Endodermal cell (in vitro differentiated cells): ENCODE measurements around the gene YY1. TPM values are rescaled to one million over a fixed set of nuclear protein-coding genes. Genes with fewer than 3 reads are reported as not detected.
A peak's percentile ranks its signal among the peaks of the same experiment; 100 is the strongest.

Experiments used
- DNase-seq: peaks from one replicate; pipeline ENCODE4 v3.0.0-alpha.2; 2017
- H3K27ac ChIP-seq: 2 replicates; pipeline ENCODE4 v1.5.1; 2013; ENCODE audit warnings: mild to moderate bottlenecking, low read depth, low read length, moderate library complexity
- H3K27me3 ChIP-seq: 2 replicates; pipeline ENCODE4 v1.6.1; 2013; ENCODE audit warnings: mild to moderate bottlenecking, low read length, moderate library complexity; ENCODE audit not compliant: insufficient read depth, control insufficient read depth, poor library complexity, severe bottlenecking
- H3K36me3 ChIP-seq: 2 replicates; pipeline ENCODE4 v1.7.0; 2013; ENCODE audit warnings: mild to moderate bottlenecking, low read length, moderate library complexity; ENCODE audit not compliant: control insufficient read depth, insufficient read depth
- H3K4me1 ChIP-seq: one replicate; pipeline ENCODE4 v1.7.0; 2013; ENCODE audit warnings: low read length; ENCODE audit not compliant: control insufficient read depth, insufficient read depth
- H3K4me3 ChIP-seq: 2 replicates; pipeline ENCODE4 v1.5.1; 2013; ENCODE audit warnings: mild to moderate bottlenecking, low read length, moderate library complexity
- H3K9ac ChIP-seq: 2 replicates; pipeline ENCODE4 v1.6.1; 2013; ENCODE audit warnings: mild to moderate bottlenecking, low read length, moderate library complexity; ENCODE audit not compliant: poor library complexity, severe bottlenecking; ENCODE audit errors: extremely low read depth
- H3K9me3 ChIP-seq: 2 replicates; pipeline ENCODE4 v1.6.1; 2013; ENCODE audit warnings: mild to moderate bottlenecking, low read length, moderate library complexity; ENCODE audit not compliant: control insufficient read depth
- H3K27ac Mint-ChIP-seq: 2 replicates; pipeline ENCODE4 v1.8.0; 2020; ENCODE audit warnings: mixed read lengths
- H3K27me3 Mint-ChIP-seq: 2 replicates; pipeline ENCODE4 v1.8.0; 2021; ENCODE audit warnings: mild to moderate bottlenecking, mixed read lengths; ENCODE audit not compliant: insufficient read depth
- H3K36me3 Mint-ChIP-seq: 2 replicates; pipeline ENCODE4 v1.8.0; 2020; ENCODE audit warnings: low read depth, mixed read lengths
- H3K4me1 Mint-ChIP-seq: 2 replicates; pipeline ENCODE4 v1.8.0; 2020; ENCODE audit warnings: mixed read lengths
- H3K4me3 Mint-ChIP-seq: 2 replicates; pipeline ENCODE4 v1.8.0; 2020; ENCODE audit warnings: mild to moderate bottlenecking, moderate library complexity, mixed read lengths
- H3K9me3 Mint-ChIP-seq: 2 replicates; pipeline ENCODE4 v1.8.0; 2020; ENCODE audit warnings: mild to moderate bottlenecking, mixed read lengths
- WGBS, 2 experiments: methylation state at CpG; one replicate each; pipeline versions ENCODE4 v1.1.5 to v1.1.7; 2013; ENCODE audit warnings: missing lambda C conversion rate in 2 of 2, mixed read lengths in 1 of 2; ENCODE audit not compliant: insufficient coverage in 1 of 2, insufficient read length in 1 of 2; 5-methylcytosine and 5-hydroxymethylcytosine counted together
- total RNA-seq, 2 donors: library from RNA; stranded (reverse); fragmentation: NEBNext Ultra II Directional in 1 of 2; extraction: Animal tissue kit (Norgen Biotek cat#: 25700) in 1 of 2; gene quantifications; 2 replicates in 1 of 2; 3 replicates in 1 of 2; pipeline ENCODE4 v1.2.1, GENCODE V29; 2021
- TF ChIP-seq, protein P1 (sequence below): fragments of 200-600 bp; sonication (generic); conservative IDR thresholded peaks from 2 replicates; pipeline ENCODE4 v1.5.0; 2021; ENCODE audit warnings: antibody characterized with exemption, mild to moderate bottlenecking

Gene YY1
- total RNA-seq, 2 donors from 2014 or later: 94.8 to 103 TPM

DNA sequence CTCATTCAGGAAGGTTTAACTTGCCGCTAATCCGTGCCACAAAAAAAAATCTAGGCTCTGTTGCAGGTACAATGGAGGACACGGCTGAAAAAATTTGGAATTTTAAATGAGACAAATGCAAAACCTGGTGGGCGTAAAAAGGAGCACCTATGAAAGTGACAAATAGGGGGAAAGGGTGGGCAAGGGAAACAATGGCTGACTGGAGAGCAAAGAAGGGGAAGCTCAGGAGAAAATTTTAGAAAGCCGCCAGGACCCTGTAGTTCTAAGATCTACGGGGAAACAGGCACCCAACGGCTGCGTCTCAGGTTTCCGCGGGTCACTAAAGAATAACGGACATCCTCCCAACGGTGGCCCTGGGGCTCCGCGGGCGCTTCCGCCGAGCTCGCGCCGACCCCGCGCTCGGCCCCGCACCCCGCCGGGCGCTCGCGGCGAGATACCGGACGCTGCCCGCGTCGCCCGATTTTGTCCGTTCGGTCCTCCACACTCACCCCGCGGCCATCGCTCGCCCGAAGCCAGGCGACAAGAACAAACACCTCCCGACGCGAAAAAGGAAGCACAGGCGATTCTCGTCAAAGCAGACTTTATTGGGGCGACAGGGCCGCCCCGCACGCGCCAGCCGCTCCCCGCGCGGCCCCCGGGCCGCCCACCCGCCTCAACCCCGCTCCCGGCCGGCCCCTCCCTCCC lies 1.1 kb upstream of the YY1 start:
- H3K9me3 ChIP-seq: no peaks in the 10 kb centered on the region
- H3K4me1 ChIP-seq: no peaks in the 10 kb centered on the region
- peak overlapping the region; percentile 86 for H3K4me3 ChIP-seq
- no peaks in the 10 kb centered on the region for H3K27me3 Mint-ChIP-seq
- H3K27ac ChIP-seq: peak overlapping the region; percentile 98
- DNase-seq: peak; percentile 83
- TF ChIP-seq, protein P1, sequence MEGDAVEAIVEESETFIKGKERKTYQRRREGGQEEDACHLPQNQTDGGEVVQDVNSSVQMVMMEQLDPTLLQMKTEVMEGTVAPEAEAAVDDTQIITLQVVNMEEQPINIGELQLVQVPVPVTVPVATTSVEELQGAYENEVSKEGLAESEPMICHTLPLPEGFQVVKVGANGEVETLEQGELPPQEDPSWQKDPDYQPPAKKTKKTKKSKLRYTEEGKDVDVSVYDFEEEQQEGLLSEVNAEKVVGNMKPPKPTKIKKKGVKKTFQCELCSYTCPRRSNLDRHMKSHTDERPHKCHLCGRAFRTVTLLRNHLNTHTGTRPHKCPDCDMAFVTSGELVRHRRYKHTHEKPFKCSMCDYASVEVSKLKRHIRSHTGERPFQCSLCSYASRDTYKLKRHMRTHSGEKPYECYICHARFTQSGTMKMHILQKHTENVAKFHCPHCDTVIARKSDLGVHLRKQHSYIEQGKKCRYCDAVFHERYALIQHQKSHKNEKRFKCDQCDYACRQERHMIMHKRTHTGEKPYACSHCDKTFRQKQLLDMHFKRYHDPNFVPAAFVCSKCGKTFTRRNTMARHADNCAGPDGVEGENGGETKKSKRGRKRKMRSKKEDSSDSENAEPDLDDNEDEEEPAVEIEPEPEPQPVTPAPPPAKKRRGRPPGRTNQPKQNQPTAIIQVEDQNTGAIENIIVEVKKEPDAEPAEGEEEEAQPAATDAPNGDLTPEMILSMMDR: no peak
- H3K27me3 ChIP-seq: no peaks in the 10 kb centered on the region
- peak overlapping the region; percentile 88 for H3K9ac ChIP-seq
- WGBS, 2 experiments: 0 to 1% methylated on average over 14 to 64 of the region's 64 CpGs
- peak overlapping the region; percentile 81 for H3K4me3 Mint-ChIP-seq
- peaks cover 25% of the 10 kb centered on the region for H3K36me3 ChIP-seq
- H3K36me3 Mint-ChIP-seq: peaks cover 25% of the 10 kb centered on the region
- peaks cover 2% of the 10 kb centered on the region for H3K9me3 Mint-ChIP-seq
- peak overlapping the region; percentile 96 for H3K27ac Mint-ChIP-seq
- peaks cover 26% of the 10 kb centered on the region for H3K4me1 Mint-ChIP-seq

DNA sequence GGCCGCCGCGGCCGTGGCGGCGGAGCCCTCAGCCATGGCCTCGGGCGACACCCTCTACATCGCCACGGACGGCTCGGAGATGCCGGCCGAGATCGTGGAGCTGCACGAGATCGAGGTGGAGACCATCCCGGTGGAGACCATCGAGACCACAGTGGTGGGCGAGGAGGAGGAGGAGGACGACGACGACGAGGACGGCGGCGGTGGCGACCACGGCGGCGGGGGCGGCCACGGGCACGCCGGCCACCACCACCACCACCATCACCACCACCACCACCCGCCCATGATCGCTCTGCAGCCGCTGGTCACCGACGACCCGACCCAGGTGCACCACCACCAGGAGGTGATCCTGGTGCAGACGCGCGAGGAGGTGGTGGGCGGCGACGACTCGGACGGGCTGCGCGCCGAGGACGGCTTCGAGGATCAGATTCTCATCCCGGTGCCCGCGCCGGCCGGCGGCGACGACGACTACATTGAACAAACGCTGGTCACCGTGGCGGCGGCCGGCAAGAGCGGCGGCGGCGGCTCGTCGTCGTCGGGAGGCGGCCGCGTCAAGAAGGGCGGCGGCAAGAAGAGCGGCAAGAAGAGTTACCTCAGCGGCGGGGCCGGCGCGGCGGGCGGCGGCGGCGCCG lies 381 bp downstream of the YY1 start:
- Histone ChIP-seq H3K27ac (peak overlapping the region; percentile 78), H3K36me3 (peaks cover 23% of the 10 kb centered on the region), H3K4me1 (no peaks in the 10 kb centered on the region), H3K9ac (peak overlapping the region; percentile 75), H3K9me3 (no peaks in the 10 kb centered on the region), H3K27me3 (no peaks in the 10 kb centered on the region), H3K4me3 (peak overlapping the region; percentile 80)
- Mint-ChIP-seq H3K9me3 (peaks cover 2% of the 10 kb centered on the region), H3K4me1 (peaks cover 28% of the 10 kb centered on the region), H3K27me3 (no peaks in the 10 kb centered on the region), H3K4me3 (peak overlapping the region; percentile 81), H3K27ac (peak overlapping the region; percentile 75), H3K36me3 (peaks cover 25% of the 10 kb centered on the region)
- peak; percentile 60 for DNase-seq
- WGBS, 2 experiments: 0 to 1% methylated on average over 26 to 86 of the region's 93 CpGs
- TF ChIP-seq, protein P1: no peak

DNA sequence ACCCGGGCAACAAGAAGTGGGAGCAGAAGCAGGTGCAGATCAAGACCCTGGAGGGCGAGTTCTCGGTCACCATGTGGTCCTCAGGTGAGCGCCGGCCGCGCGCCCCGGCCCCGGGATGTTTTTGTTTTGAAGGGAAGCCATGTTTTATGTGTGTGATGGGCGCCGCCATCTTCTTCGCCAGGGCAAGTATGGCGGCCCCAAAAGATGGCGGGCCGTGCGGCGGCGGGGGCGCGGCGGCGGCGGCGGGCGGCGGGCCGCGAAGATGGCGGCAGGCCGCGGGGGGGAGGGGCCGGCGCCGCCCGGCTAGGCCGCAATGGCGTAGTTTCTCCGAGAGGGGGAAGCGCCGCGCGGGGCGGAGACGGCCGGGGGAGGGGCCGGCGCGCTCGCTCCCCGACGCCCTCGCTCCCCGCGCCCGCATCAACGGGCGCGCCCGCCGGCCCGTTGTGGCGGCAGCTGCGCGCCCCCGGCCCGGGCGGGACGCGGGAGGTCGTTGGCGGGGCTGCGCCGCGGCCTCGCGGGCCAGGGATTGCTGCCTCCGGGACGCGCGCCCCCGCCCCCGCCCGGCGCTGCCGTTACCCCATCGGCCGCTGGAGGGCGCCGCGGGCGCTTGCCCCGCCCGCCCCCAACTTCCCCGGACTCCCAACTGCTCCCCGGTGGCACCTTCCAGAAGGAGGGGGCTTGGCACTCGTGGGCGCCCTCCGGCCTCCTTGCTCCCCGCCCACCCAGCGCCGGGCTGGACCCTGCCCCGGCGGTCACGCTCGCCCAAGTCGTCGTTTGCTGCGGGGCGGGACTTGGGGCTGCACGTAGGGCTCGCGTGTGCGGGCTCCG lies 1.1 kb downstream of the YY1 start:
- 0 to 1% methylated on average over 16 to 111 of the region's 115 CpGs for WGBS, 2 experiments
- Mint-ChIP-seq H3K9me3 (peaks cover 2% of the 10 kb centered on the region), H3K4me3 (peak overlapping the region; percentile 81), H3K27ac (peak overlapping the region; percentile 83), H3K27me3 (no peaks in the 10 kb centered on the region), H3K36me3 (peaks cover 25% of the 10 kb centered on the region), H3K4me1 (peaks cover 26% of the 10 kb centered on the region)
- TF ChIP-seq, protein P1: peak; percentile 82
- Histone ChIP-seq H3K27me3 (no peaks in the 10 kb centered on the region), H3K36me3 (peaks cover 23% of the 10 kb centered on the region), H3K4me1 (no peaks in the 10 kb centered on the region), H3K27ac (peak overlapping the region; percentile 78), H3K9ac (peak overlapping the region; percentile 75), H3K9me3 (no peaks in the 10 kb centered on the region), H3K4me3 (peak overlapping the region; percentile 92)
- DNase-seq: peak; percentile 91
